T-cell (primary cell): ENCODE results near the gene CD4. TPM values are rescaled to one million over a fixed set of nuclear protein-coding genes. Genes with fewer than 3 reads are reported as not detected.
A peak's percentile ranks its signal among the peaks of the same experiment; 100 is the strongest.

Experiments
- ATAC-seq, 4 experiments: fragments of 200-7000 bp in 3 of 4; fragments of 150-1000 bp in 1 of 4; cut with Tn5 transposase; replicated peaks in 1 of 4; 1 replicate in 3 of 4; 2 replicates in 1 of 4; pipeline ENCODE4 v1.10.0; 2021; ENCODE audit warnings: moderate library complexity in 3 of 4, mild to moderate bottlenecking in 2 of 4, moderate number of reproducible peaks in 1 of 4
- CTCF ChIA-PET, 2 donors: fragments of 300-600 bp; sonication (Branson Sonifier 250); formaldehyde crosslinking; loops; one replicate each; lab custom pipeline; 2022; ENCODE audit warnings: antibody characterized with exemption in 2 of 2; lab: Charles Lee
- POLR2A ChIA-PET, 2 donors: fragments of 300-600 bp; sonication (Branson Sonifier 250); formaldehyde crosslinking; loops; one replicate each; lab custom pipeline; 2022; ENCODE audit warnings: antibody characterized with exemption in 2 of 2; lab: Charles Lee
- DNase-seq, 35 experiments: peaks; one replicate each; pipeline versions ENCODE4 v3.0.0 to v3.0.0-alpha.2; 2013 to 2023
- H3K27ac ChIP-seq: one replicate; pipeline ENCODE4 v1.5.1; 2013; ENCODE audit warnings: low read length
- H3K27me3 ChIP-seq, 2 experiments: replicated peaks in 1 of 2; 1 replicate in 1 of 2; 2 replicates in 1 of 2; pipeline versions ENCODE4 v1.6.1 to v1.7.0; 2013; ENCODE audit warnings: low read length in 1 of 2, mixed read lengths in 1 of 2; ENCODE audit not compliant: control insufficient read depth in 2 of 2, insufficient read depth in 2 of 2; ENCODE audit errors: extremely low read depth in 1 of 2
- H3K36me3 ChIP-seq, 2 donors: 1 replicate in 1 of 2; 2 replicates in 1 of 2; pipeline versions ENCODE4 v1.6.1 to v1.7.0; 2013; ENCODE audit warnings: low read length in 1 of 2; ENCODE audit not compliant: control insufficient read depth in 2 of 2, insufficient read depth in 1 of 2; ENCODE audit errors: extremely low read depth in 1 of 2
- H3K4me1 ChIP-seq, 2 experiments: 1 replicate in 1 of 2; 2 replicates in 1 of 2; pipeline versions ENCODE4 v1.6.1 to v1.7.0; 2013; ENCODE audit warnings: low read length in 2 of 2, mixed read lengths in 1 of 2; ENCODE audit not compliant: insufficient read depth in 2 of 2, control insufficient read depth in 1 of 2; ENCODE audit errors: extremely low read depth in 1 of 2
- H3K4me3 ChIP-seq, 2 donors: 1 replicate in 1 of 2; 2 replicates in 1 of 2; pipeline versions ENCODE4 v1.5.1 to v1.7.0; 2013; ENCODE audit warnings: mild to moderate bottlenecking in 2 of 2, low read length in 1 of 2, moderate library complexity in 1 of 2; ENCODE audit not compliant: control insufficient read depth in 1 of 2; ENCODE audit errors: extremely low read depth in 1 of 2
- H3K9me3 ChIP-seq: 2 replicates; pipeline ENCODE4 v1.7.0; 2013
- H3K27ac Mint-ChIP-seq, 2 donors: one replicate each; pipeline ENCODE4 v1.8.0; 2020 to 2021; ENCODE audit warnings: mild to moderate bottlenecking in 2 of 2, mixed read lengths in 2 of 2
- H3K27me3 Mint-ChIP-seq, 2 donors: one replicate each; pipeline ENCODE4 v1.8.0; 2021 to 2022; ENCODE audit warnings: mixed read lengths in 2 of 2
- H3K36me3 Mint-ChIP-seq: one replicate; pipeline ENCODE4 v1.8.0; 2021; ENCODE audit warnings: mixed read lengths
- H3K4me1 Mint-ChIP-seq, 3 donors: one replicate each; pipeline ENCODE4 v1.8.0; 2020 to 2022; ENCODE audit warnings: mixed read lengths in 3 of 3, mild to moderate bottlenecking in 1 of 3
- H3K4me3 Mint-ChIP-seq, 3 donors: one replicate each; pipeline ENCODE4 v1.8.0; 2020 to 2022; ENCODE audit warnings: mild to moderate bottlenecking in 3 of 3, mixed read lengths in 3 of 3, moderate library complexity in 3 of 3
- H3K9me3 Mint-ChIP-seq, 3 donors: one replicate each; pipeline ENCODE4 v1.8.0; 2020 to 2022; ENCODE audit warnings: mixed read lengths in 3 of 3
- WGBS: methylation state at CpG from one replicate; pipeline ENCODE4 v1.1.5; 2013; ENCODE audit warnings: missing lambda C conversion rate; ENCODE audit not compliant: insufficient coverage; 5-methylcytosine and 5-hydroxymethylcytosine counted together
- total RNA-seq, 35 experiments: library from RNA in 6 of 35; stranded (reverse) in 6 of 35; fragments of 120-200 nt in 1 of 35; gene quantifications; one replicate each; pipeline versions ENCODE4 v1.2.1 to v1.2.4 and lab custom pipeline; 2013 to 2026

The CD4 gene
- total RNA-seq, 5 donors from 2014 or later (not counting 1 experiment from before 2014, with no cell fraction given): 126 to 205 (median 154) TPM

DNA sequence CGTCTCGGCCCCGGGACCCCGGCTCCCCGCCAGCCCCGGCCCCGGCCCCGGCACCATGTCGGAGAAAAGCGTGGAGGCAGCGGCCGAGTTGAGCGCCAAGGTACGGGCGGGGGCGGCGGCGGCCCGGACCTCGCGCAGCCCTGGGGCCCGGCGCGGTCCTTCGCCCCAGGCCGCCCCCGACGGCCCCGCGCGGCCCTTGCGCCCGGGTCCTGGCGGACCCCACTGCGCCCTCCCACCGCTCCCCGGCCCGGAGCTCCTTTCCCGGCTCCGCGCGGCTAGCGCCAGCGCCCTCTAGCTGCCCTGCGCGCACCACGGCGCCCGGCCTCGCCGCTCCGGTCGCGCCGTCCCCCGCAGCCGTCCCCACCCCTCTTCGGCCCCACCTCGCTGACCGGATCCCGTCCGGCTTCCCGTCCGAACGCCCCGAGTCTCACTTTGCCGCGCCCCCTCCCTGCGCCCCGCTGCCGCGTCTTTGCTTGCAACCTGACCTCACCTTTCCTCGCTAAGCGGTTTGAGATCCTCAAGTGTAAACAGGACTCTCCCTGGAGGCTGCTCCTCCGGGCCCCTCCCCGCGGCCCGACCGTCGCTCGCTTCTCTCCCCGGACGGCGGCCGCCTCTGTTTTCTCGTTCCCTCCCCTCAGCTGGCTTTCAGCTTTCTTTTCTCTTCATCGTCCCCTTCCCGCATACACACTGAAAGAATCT is 22.5 kb upstream of the CD4 start:
- WGBS: under 1% methylated on average over 88 of the region's 88 CpGs
- Mint-ChIP-seq H3K36me3 (no peaks in the 10 kb centered on the region), H3K27ac (peak overlapping the region; percentile 43 to 52), H3K9me3 (no peaks in the 10 kb centered on the region), H3K4me1 (peaks cover 35 to 57% (median 48%) of the 10 kb centered on the region in 3 donors), H3K27me3 (peaks cover 39 to 42% of the 10 kb centered on the region in 2 donors), H3K4me3 (peak overlapping the region; percentile 79 to 88 (median 81))
- ATAC-seq (peak; percentile 76 to 81 (median 78)), DNase-seq (peak in 22 of 35 experiments; percentile 15 to 74 (median 36))
- POLR2A ChIA-PET: interaction anchor here (0.6 to 1.5 kb wide), 3 partner anchors 14 to 107 kb away, joined by 4 to 10 read pairs (median 5); no protein-coding TSS in a partner anchor
- Histone ChIP-seq H3K9me3 (no peaks in the 10 kb centered on the region), H3K4me3 (peak overlapping the region; percentile 44 to 74), H3K4me1 (peaks cover 18 to 59% of the 10 kb centered on the region in 2 experiments), H3K36me3 (no peaks in the 10 kb centered on the region), H3K27ac (no peak overlapping the region), H3K27me3 (peaks cover 0 to 65% of the 10 kb centered on the region in 2 experiments)
- CTCF ChIA-PET: interaction anchor here (0.6 to 2.9 kb wide), 24 partner anchors 8 to 1935 kb away, joined by 3 to 22 read pairs (median 4); partner anchors contain the start of genes COPS7A (in 2 of the 2), MLF2 (in 2 of the 2), CDCA3 (in 1 of the 2) and USP5 (in 1 of the 2)

DNA sequence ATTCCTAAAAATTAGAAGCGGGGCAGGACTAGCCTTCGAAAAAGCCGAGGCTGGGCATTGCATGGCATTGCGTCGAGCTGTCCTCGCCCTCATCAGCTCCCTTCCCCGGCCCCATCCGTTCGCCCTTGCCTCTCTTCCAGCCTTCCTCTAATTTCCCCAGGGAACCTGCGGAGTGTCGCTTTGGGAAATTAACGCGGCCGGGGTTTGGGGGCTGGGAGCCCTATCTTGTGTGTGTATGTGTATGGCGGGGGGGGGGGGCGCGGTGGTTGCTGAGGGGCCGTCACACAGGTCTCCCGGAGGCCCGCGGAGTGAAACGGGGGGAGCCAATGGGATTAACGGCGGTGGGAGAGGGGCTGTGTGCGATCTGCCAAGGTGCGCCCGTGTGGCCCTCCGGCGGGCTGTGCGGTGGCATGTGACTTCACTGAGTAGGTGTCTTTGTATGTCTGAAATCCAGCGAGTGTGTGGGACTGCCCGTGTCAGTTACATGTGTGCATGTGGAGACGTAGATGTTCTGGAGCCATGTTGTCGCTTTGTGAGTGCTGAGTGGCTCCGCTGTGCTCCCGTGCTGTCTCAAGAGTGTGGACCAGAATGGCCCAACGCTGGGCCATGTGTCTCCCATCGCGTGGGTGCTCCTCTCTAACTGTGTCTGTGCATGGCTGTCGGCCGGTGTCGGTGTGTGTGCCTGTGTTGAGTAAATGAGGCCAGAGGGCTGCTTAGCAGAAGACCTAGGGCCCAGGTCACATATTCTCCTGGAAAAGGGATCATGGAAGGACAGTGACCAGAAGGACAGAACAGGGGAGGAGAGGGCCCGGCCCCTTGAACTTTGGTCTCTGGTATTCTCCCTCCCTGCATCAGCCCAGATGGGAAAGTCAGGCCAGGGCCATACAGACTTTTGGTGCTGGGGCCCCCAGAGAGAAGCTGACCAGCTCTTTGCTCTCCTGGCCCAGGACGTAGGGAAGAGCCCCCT is 21.7 kb upstream of the CD4 start:
- Mint-ChIP-seq H3K27me3 (peaks cover 41 to 42% of the 10 kb centered on the region in 2 donors), H3K27ac (peak overlapping the region; percentile 49 to 62), H3K4me3 (peak overlapping the region; percentile 79 to 88 (median 81)), H3K4me1 (peaks cover 38 to 61% (median 53%) of the 10 kb centered on the region in 3 donors), H3K9me3 (no peaks in the 10 kb centered on the region), H3K36me3 (no peaks in the 10 kb centered on the region)
- peak overlapping the region; percentile 44 to 74 for H3K4me3 ChIP-seq
- H3K9me3 ChIP-seq: no peaks in the 10 kb centered on the region
- DNase-seq (no peak), ATAC-seq (no peak)
- ChIA-PET CTCF (interaction anchor here (0.5 to 2.9 kb wide), 24 partner anchors 7 to 290 kb away, joined by 3 to 22 read pairs (median 4); partner anchors contain the start of genes MLF2 (in 2 of the 2), CDCA3 (in 1 of the 2), COPS7A (in 1 of the 2) and USP5 (in 1 of the 2)), POLR2A (interaction anchor here (0.5 to 1.5 kb wide), 4 partner anchors 13 to 106 kb away, joined by 3 to 10 read pairs (median 4); no protein-coding TSS in a partner anchor)
- peaks cover 0 to 68% of the 10 kb centered on the region in 2 experiments for H3K27me3 ChIP-seq
- H3K36me3 ChIP-seq: no peaks in the 10 kb centered on the region
- peaks cover 18 to 67% of the 10 kb centered on the region in 2 experiments for H3K4me1 ChIP-seq
- WGBS: 56% methylated on average over 31 of the region's 44 CpGs
- no peak overlapping the region for H3K27ac ChIP-seq

DNA sequence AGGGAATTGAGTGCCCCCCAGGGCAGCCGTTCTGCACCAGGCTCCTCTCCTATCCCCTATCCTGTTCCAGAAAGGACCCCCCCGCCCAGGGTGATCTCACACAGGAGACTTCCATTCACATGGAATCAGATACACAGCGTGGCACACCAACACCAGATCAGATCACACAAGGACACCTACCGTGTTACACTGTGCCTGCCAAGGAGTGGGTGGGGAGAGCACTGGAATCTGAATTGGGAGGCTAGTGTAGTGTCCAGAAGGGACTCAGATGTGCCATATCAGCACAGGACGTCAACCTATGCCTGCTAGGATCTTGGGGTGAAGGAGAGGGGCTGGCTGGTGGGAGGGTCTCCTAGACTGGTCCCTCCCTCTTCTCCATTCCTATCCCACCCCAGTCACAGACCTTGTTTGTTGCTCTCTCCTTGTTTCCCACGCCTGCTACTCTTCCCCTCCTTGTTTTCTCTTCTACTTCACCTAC is 20.9 kb upstream of the CD4 start:
- H3K4me1 ChIP-seq: peaks cover 18 to 76% of the 10 kb centered on the region in 2 experiments
- WGBS: no CpG with 5 or more reads among the region's 6 CpGs
- Mint-ChIP-seq H3K27me3 (peaks cover 41 to 50% of the 10 kb centered on the region in 2 donors), H3K27ac (peak overlapping the region in 1 of 2 donors; percentile 5), H3K9me3 (no peaks in the 10 kb centered on the region), H3K4me3 (peak overlapping the region in 1 of 3 donors; percentile 29), H3K36me3 (no peaks in the 10 kb centered on the region), H3K4me1 (peaks cover 41 to 69% (median 60%) of the 10 kb centered on the region in 3 donors)
- no peak for DNase-seq
- no peak overlapping the region for H3K4me3 ChIP-seq
- CTCF ChIA-PET: interaction anchor here (0.5 to 1.6 kb wide), 3 partner anchors 13 to 24 kb away, joined by 3 to 7 read pairs (median 3); no protein-coding TSS in a partner anchor
- H3K36me3 ChIP-seq: no peaks in the 10 kb centered on the region
- no peaks in the 10 kb centered on the region for H3K9me3 ChIP-seq
- H3K27me3 ChIP-seq: peaks cover 0 to 77% of the 10 kb centered on the region in 2 experiments
- H3K27ac ChIP-seq: no peak overlapping the region
- POLR2A ChIA-PET: no interaction called here
- no peak for ATAC-seq

DNA sequence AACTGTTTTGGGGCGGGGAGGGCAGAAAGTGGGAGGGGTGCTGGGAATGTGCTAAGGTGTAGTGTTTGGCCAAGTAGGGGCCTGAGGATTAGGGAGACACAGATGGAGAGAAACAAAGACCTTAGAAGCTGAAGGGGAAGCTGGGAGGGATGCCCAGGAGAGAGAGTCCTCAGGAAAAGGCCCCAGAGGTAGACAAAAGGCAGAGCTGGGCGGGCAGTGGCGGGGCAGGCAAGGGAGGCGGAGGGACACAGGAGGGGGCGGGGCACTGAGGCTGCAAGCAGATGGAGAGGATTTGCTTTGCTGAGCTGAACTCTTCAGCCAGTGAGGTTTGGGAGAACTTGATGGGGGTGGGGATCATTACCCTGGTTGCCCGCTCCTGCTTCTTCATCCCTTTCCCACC is 20.3 kb upstream of the CD4 start:
- no peaks in the 10 kb centered on the region for H3K9me3 ChIP-seq
- H3K36me3 ChIP-seq: no peaks in the 10 kb centered on the region
- DNase-seq (no peak), ATAC-seq (no peak)
- Mint-ChIP-seq H3K27me3 (peaks cover 41 to 50% of the 10 kb centered on the region in 2 donors), H3K9me3 (no peaks in the 10 kb centered on the region), H3K4me3 (no peak overlapping the region), H3K27ac (peak overlapping the region in 1 of 2 donors; percentile 5), H3K4me1 (peaks cover 42 to 71% (median 60%) of the 10 kb centered on the region in 3 donors), H3K36me3 (no peaks in the 10 kb centered on the region)
- ChIA-PET CTCF (interaction anchor here (0.6 to 1.6 kb wide), 3 partner anchors 12 to 141 kb away, joined by 3 to 4 read pairs (median 3); no protein-coding TSS in a partner anchor), POLR2A (no interaction called here)
- H3K27ac ChIP-seq: no peak overlapping the region
- no peak overlapping the region for H3K4me3 ChIP-seq
- H3K27me3 ChIP-seq: peaks cover 0 to 77% of the 10 kb centered on the region in 2 experiments
- H3K4me1 ChIP-seq: peaks cover 18 to 76% of the 10 kb centered on the region in 2 experiments
- WGBS: 83% methylated on average over 2 of the region's 6 CpGs

DNA sequence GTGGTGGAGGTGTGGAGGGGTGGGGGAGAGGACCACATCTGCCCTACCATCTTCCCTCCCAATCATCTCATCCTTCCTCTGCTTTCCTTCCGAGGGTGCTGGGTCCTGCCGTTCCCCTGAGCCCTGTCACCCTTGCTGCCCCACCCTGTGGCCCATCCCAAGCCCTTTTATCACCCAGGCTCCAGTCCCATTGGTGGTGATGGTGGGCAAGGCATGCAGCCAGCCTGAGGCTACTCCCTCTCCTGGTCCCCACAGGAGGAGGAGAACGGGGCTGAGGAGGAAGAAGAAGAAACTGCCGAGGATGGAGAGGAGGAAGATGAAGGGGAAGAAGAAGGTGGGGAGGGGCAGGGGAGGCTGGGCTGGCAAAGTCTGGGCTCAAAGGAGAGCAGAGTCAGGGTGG is 19.7 kb upstream of the CD4 start:
- Histone ChIP-seq H3K27me3 (peaks cover 0 to 77% of the 10 kb centered on the region in 2 experiments), H3K4me1 (peaks cover 18 to 76% of the 10 kb centered on the region in 2 experiments), H3K4me3 (no peak overlapping the region), H3K36me3 (no peaks in the 10 kb centered on the region), H3K9me3 (no peaks in the 10 kb centered on the region), H3K27ac (no peak overlapping the region)
- no CpG with 5 or more reads among the region's 4 CpGs for WGBS
- H3K27ac Mint-ChIP-seq: no peak overlapping the region
- no peak for ATAC-seq
- peaks cover 42 to 71% (median 60%) of the 10 kb centered on the region in 3 donors for H3K4me1 Mint-ChIP-seq
- POLR2A ChIA-PET: no interaction called here
- no peak for DNase-seq
- CTCF ChIA-PET: no interaction called here
- H3K27me3 Mint-ChIP-seq: peaks cover 36 to 54% of the 10 kb centered on the region in 2 donors
- peak overlapping the region in 1 of 3 donors; percentile 27 for H3K4me3 Mint-ChIP-seq
- no peaks in the 10 kb centered on the region for H3K9me3 Mint-ChIP-seq
- H3K36me3 Mint-ChIP-seq: no peaks in the 10 kb centered on the region
